VCaP (cell line): ENCODE data around the gene STAC3.

Experiments used
- H3K27ac ChIP-seq: fragments of 450-650 bp; 2 replicates; pipeline ENCODE4 v1.5.1; 2017
- TF ChIP-seq, protein P1 (sequence below): fragments of 450-650 bp; conservative IDR thresholded peaks from 2 replicates; pipeline ENCODE4 v1.5.1; 2017; ENCODE audit warnings: mild to moderate bottlenecking, moderate library complexity

The STAC3 gene

DNA sequence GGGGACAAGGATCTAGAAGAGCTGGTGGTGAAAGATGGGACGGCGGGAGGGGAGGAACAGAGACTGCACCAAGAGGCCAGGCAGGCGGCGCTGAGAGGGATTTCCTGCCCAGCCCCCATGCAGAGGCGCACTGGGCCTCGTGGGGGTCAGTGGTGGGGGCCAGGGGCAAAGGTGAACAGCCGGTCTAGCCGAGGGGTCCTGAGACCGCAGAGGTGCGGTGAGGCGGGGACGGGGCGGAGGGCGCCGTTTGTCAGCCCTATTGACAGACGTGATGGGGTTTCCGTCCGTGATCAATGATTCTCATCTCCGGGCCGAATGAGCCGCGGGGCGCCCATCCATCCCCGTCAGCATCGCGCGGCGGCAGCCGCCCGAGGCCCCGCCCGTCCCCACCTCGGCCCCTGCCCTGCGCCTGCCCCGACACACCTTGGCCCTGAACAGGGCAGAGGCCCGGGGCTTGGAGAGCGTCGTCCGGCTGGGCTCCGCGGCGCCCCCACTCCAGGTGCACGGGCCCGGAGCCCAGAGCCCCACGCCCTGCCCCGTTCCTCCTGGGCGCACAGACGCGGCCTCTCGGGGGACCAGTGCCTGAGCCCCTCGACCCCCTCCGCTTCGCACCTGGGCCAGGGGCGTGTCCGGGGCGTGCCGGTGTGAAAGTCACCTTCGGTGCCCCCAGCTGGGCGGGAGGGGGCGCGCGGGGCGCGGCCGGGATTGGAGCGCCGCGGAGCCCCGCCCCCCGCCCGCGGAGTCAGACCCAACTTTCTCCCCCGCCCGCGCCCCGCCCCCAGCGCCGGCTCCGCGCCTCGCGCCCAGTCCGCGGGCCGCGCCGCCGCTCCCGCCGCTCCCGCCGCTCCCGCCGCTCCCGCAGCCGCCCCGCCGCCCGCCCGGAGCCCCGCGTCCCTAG is 34.7 kb downstream of the STAC3 start, which contains the start of gene NXPH4:
Gene NXPH4, plus strand, starts transcription at position 781 of the 898 bp plus-strand sequence. CDS start 176 bp downstream, outside the sequence.
- H3K27ac ChIP-seq: peak within 1 kb of the TSS; percentile 63
- TF ChIP-seq, protein P1, sequence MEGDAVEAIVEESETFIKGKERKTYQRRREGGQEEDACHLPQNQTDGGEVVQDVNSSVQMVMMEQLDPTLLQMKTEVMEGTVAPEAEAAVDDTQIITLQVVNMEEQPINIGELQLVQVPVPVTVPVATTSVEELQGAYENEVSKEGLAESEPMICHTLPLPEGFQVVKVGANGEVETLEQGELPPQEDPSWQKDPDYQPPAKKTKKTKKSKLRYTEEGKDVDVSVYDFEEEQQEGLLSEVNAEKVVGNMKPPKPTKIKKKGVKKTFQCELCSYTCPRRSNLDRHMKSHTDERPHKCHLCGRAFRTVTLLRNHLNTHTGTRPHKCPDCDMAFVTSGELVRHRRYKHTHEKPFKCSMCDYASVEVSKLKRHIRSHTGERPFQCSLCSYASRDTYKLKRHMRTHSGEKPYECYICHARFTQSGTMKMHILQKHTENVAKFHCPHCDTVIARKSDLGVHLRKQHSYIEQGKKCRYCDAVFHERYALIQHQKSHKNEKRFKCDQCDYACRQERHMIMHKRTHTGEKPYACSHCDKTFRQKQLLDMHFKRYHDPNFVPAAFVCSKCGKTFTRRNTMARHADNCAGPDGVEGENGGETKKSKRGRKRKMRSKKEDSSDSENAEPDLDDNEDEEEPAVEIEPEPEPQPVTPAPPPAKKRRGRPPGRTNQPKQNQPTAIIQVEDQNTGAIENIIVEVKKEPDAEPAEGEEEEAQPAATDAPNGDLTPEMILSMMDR: no peak

DNA sequence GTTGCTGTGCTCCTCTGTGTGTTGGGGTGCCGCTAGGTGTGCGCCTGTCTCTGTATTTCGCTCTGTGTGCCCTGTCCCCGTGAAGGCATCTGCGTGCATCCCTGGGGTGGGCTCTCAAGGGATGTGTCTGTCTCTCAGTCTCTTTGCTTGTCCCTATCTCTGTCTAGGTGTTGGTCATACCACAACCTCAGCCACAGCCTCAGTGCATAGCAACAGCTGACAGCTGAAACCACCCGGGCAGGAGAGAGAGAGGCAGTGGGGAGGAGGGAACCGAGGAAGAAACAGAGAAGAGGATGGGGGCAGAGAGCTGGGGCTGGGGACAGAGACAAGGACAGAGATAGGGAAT is 35.3 kb downstream of the STAC3 start:
- TF ChIP-seq, protein P1: no peak
- H3K27ac ChIP-seq: no peak overlapping the region; the same call in 1 of the 2 replicates

DNA sequence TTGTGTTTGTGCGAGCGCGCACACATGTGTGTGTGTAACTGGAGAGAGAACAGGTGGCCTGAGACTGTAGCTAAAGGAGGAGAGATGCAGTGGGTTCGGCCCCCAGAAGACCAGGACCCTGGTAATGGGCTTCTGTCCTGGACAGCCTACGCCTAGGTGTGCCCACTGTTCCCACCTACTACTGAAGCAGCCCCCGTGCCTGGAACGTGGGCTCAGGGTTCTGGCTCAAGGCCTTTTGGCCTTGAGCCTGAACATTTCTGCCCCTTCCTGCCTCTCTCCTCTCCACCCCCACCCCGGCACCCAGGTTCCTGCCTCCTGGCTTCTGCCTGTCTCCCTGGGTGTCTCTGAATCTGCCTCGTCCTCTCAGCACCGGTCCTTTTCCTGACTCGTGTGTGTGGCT is 35.9 kb downstream of the STAC3 start:
- TF ChIP-seq, protein P1: no peak
- H3K27ac ChIP-seq: no peak overlapping the region

DNA sequence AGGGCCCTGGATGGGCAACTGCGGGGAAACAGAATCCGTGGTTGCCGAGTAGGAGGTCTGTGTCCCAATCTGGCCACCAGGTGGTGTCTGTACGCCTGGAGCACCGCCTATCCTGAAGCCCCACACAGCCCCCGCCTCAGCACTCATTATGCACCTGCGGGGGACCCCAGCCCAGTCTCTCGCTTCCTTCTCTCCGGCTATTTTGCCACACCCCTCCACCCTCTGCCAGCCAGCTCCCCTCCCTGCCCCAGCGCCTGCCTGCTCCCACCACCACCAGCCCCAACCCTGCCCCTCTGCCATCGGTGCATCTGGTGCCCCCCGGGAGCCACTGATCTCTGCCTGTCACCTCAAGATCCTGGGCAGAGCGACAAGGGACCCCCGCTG is 36.6 kb downstream of the STAC3 start:
- H3K27ac ChIP-seq: no peak overlapping the region
- TF ChIP-seq, protein P1: peak; percentile 92

DNA sequence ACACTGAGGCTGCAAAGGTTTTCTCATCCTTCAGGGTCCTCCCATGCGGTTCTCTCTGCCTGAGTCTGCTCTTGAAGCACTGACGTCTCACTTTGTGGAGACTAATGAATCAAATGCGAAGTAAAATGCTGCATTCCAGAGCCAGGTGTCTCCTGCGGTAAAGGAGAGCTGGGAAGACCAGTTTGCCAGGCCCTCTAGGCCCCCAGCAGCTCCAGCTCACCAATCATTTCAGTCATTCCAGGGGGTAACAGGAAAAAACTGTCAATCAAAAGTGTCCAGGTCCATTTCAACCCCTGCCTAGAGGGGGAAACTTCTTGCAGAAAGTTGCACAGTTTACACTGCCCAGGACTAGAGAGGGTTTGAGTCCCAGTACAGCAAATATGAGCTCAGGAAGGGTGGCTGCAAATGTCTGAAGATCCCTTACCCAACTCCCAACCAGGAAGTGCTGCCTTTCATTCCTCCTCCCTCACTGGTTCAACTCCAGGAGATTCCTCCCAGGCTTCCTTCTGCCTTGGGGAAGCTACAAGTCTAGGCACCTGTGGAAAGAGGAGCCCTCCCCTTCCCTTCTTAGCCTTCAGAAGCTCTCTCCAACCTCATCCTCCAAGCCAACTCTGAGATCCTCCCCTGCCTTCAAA is 37.1 kb downstream of the STAC3 start:
- no peak overlapping the region for H3K27ac ChIP-seq
- TF ChIP-seq, protein P1: no peak

DNA sequence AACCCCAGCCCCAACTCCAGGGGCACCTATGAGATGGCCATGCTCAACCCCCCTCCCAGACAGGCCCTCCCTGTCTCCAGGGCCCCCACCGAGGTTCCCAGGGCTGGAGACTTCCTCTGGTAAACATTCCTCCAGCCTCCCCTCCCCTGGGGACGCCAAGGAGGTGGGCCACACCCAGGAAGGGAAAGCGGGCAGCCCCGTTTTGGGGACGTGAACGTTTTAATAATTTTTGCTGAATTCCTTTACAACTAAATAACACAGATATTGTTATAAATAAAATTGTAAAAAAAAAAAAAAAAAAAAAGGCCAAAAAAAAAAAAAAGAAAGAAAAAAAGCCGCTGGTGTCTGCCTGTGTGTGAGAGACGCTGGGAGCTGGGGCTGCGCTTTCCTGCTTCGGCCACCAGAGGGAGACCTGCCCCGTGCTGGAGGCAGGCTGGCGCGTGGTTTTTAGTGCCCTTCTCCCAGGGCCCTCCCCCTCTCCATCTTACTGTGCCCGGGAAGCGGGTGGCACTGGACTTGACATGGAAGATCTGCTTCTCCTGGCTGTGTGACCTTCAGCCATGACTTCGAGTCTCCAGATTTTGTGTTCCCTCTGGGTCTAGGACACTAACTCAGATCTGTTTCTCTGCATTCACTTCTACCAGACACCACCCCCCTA is 37.8 kb downstream of the STAC3 start:
- TF ChIP-seq, protein P1: peak; percentile 99
- no peak overlapping the region for H3K27ac ChIP-seq

DNA sequence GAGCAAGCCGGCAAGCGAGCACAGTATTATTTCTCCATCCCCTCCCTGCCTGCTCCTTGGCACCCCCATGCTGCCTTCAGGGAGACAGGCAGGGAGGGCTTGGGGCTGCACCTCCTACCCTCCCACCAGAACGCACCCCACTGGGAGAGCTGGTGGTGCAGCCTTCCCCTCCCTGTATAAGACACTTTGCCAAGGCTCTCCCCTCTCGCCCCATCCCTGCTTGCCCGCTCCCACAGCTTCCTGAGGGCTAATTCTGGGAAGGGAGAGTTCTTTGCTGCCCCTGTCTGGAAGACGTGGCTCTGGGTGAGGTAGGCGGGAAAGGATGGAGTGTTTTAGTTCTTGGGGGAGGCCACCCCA is 38.3 kb downstream of the STAC3 start:
- TF ChIP-seq, protein P1: no peak
- H3K27ac ChIP-seq: no peak overlapping the region
